Epithelial cell of proximal tubule (primary cell): ENCODE measurements around the gene OOSP1. TPM values are rescaled to one million over a fixed set of nuclear protein-coding genes. Genes with fewer than 3 reads are reported as not detected.
"Not testable (repeated sequence)": the region's sequence is repeated elsewhere in the genome, so short reads cannot be mapped to it uniquely, and the experiment has no call there.

Source experiments
- DNase-seq: peaks from one replicate; pipeline ENCODE4 v3.0.0-alpha.2; 2011; ENCODE audit warnings: low read depth
- H3K4me3 ChIP-seq: 2 replicates; pipeline ENCODE4 v1.5.1; 2011; ENCODE audit warnings: low read depth, mild to moderate bottlenecking, low read length
- total RNA-seq: library from RNA; depleted of rRNA; stranded (reverse); fragments of >200 nt; gene quantifications from 2 replicates; pipeline ENCODE4 v1.2.3, GENCODE V29; 2015
- TF ChIP-seq, protein P1 (sequence below): conservative IDR thresholded peaks from 2 replicates; pipeline ENCODE4 v1.5.1; 2012; ENCODE audit warnings: low read depth, mild to moderate bottlenecking, low read length

The OOSP1 gene
- total RNA-seq, 1 donor from 2014 or later = not detected

DNA sequence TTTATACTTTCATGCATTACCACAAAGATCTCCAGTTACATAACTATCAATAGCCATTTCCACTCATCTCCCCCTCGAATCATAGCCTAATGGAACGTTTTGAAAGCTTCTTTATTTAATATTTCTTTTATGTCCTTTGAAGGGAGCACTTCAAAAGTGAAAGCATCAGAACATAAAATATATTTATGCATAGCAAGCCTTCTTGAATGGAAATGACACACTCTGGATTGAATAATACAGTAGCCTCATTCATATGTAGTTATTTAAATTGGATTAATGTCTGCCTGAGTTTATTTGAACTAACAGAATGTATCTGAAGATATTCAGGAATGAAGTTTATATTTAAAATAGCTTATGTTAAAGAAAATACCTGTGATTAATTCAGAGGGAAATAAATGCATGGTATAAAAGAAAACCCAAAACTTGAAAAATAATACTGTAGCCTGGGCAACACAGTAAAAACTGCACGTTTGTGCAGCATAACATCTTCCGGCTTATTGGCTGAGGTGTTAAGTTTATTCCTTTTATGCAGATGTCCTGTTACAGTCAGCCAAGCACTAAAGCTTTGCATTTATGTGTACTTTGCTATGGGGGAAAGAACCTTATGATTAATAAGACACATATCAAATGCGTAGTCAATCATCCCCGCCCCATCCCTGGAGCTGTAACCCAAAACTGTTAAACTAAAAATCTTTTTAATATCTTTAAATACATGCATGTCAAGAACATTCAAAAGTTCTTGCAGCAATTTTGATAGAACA lies 37.7 kb upstream of the OOSP1 start:
- TF ChIP-seq, protein P1, sequence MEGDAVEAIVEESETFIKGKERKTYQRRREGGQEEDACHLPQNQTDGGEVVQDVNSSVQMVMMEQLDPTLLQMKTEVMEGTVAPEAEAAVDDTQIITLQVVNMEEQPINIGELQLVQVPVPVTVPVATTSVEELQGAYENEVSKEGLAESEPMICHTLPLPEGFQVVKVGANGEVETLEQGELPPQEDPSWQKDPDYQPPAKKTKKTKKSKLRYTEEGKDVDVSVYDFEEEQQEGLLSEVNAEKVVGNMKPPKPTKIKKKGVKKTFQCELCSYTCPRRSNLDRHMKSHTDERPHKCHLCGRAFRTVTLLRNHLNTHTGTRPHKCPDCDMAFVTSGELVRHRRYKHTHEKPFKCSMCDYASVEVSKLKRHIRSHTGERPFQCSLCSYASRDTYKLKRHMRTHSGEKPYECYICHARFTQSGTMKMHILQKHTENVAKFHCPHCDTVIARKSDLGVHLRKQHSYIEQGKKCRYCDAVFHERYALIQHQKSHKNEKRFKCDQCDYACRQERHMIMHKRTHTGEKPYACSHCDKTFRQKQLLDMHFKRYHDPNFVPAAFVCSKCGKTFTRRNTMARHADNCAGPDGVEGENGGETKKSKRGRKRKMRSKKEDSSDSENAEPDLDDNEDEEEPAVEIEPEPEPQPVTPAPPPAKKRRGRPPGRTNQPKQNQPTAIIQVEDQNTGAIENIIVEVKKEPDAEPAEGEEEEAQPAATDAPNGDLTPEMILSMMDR = no peak
- DNase-seq = no peak
- H3K4me3 ChIP-seq = no peak overlapping the region

DNA sequence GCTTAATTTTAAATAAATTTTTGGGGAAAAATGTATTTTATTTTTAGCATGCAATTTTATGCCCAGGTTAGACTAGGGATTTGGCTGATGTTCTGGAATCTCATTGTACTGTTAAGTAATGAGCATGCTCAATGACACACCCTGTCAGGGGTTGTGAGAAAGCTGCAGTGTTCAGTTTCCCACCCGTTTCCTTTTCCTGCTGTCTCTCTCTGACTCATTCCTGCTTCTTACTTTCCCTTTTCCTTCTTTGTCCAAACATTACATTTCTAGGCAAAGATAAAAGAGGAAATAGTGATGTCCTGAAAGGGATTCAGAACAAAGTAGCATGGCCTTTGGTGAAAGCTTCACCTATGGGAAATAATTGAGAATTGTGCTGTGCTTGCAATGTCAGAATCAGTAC lies 36.9 kb upstream of the OOSP1 start:
- no peak overlapping the region for H3K4me3 ChIP-seq
- peak; percentile 56 for DNase-seq
- TF ChIP-seq, protein P1 = no peak

DNA sequence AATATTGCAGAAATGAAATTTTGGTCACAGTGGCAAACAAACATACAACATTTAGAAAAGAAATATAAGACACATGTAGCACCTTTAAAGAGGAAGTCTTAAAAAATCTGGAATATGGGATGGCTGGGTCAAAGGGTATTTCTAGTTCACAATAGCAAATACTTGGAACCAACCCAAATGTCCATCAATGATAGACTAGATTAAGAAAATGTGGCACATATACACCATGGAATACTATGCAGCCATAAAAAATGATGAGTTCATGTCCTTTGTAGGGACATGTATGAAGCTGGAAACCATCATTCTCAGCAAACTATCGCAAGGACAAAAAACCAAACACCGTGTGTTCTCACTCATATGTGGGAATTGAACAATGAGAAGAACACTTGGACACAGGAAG lies 34.7 kb upstream of the OOSP1 start:
- H3K4me3 ChIP-seq, DNase-seq: not testable (repeated sequence)

DNA sequence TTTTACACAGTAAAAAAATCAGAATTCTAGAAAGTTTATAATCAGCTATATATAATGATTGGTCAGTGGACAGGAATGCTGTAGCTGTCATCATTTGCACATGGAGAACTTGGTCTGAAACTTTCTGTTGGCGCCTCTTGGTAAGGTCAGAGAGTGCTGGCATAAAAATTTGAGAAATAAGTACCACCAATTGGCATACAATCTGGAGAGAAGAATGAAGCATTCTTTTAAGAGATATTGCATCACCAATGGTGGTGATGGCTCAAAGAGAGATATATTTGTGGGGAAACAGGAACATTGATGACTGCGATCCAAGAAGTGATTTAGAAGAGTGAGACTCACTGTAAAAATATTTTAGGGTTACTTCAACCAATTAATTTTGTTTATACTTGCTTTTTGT lies 19.8 kb upstream of the OOSP1 start:
- DNase-seq = no peak

DNA sequence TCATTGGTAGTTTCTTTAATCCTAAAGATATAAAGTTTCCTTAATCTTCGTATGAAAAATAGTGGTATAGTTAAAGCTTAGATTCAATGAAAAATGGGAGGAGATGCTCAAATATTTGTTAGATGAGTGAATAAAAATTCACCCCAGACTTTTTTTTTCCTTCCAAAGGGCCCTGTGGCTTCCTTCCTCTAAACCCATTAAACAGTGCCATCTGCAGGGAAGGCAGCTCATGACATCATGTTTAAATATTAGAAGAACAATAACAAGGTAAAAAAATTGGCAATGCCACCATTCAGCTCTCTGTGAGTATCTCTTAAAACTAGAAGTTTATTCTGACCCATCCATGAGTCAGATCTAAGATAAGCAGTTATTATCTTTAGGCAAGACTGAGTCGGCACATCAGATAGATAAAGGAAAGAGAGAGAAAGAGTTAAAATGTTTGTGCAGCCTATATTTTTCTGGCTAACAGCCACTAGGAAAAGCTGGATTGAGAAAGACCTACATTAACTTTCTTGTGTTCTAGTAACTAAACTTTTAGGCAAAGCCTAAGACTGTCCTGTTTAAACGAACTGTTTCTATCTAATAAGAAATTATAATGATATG lies 19.1 kb upstream of the OOSP1 start:
- DNase-seq = no peak
- TF ChIP-seq, protein P1 = peak; percentile 77
- H3K4me3 ChIP-seq = no peak overlapping the region

More for the DNA sequence above, 19.8 kb upstream of the OOSP1 start:
- TF ChIP-seq, protein P1 = no peak
- H3K4me3 ChIP-seq = no peak overlapping the region

DNA sequence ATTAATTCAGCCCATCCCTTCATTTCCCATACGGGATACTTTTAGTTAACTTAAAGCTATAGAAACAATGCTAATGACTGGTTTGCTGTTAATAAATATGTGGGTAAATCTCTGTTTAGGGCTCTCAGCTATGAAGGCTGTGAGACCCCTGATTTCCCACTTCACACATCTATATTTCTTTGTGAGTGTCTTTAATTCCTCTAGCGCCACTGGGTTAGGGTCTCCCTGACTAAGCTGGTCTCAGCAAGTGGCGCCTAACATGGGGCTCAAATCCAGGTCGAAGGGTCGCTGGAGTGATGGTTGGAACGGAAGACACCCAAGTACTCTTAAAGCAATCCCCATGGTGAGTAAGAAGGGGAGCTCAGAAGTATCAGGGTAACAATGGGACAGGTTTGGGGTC lies 14.4 kb upstream of the OOSP1 start:
- no peak for DNase-seq
- TF ChIP-seq, protein P1 = no peak
- H3K4me3 ChIP-seq = no peak overlapping the region

DNA sequence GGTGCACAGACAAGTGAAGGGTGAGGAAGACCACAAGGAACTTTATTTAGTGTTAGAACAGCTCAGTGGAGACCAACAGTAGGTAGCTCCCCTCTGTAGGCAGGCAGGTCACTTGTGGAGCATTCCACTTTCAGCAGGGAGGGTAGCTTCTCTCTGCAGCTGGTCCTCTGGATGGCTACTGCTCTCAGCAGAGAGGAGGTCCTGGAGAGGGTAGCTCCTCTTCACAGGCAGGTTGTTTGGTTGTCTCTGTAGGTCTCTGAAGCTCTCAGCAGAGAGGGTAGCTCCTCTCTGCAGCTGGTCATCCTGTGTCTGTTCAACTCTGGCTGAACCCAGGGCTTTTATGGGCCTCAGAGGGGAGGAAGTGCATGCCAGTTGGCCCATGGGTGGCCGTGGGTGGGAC lies 6.5 kb upstream of the OOSP1 start:
- DNase-seq = no peak
- TF ChIP-seq, protein P1 = no peak
- H3K4me3 ChIP-seq = no peak overlapping the region
